ENCODE measurements around the gene BAHCC1.

DNA sequence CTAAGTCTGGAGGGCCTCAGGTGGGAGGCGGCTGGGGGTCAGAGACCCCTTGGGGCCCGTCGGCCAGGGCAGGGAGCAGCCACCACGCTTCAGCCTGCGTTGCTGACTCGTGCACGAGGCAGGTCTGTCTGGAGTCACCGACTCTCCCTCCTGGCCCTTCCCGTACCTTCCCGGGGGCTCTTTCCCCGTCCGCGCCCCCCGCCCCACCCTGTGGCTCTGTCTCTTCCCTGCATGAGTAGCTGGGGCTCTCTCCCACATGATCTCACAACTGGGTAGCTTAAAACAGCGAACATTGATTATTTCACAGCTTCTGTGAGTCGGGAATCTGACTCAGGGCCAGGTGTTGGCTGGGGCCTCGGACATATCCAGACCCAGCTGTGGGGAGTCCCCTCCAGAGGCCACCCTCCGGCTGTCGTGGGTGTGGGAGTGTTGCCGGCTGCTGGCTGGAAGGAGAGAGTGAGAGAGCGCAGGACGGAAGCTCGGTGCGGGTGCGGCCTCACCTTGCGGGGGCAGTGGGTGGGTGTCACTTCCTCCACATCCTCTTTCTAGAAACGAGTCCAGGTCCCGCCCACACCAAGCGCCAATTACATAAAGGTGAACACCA, 17.3 kb downstream of the BAHCC1 start:
- TF ChIP-seq, protein P1, sequence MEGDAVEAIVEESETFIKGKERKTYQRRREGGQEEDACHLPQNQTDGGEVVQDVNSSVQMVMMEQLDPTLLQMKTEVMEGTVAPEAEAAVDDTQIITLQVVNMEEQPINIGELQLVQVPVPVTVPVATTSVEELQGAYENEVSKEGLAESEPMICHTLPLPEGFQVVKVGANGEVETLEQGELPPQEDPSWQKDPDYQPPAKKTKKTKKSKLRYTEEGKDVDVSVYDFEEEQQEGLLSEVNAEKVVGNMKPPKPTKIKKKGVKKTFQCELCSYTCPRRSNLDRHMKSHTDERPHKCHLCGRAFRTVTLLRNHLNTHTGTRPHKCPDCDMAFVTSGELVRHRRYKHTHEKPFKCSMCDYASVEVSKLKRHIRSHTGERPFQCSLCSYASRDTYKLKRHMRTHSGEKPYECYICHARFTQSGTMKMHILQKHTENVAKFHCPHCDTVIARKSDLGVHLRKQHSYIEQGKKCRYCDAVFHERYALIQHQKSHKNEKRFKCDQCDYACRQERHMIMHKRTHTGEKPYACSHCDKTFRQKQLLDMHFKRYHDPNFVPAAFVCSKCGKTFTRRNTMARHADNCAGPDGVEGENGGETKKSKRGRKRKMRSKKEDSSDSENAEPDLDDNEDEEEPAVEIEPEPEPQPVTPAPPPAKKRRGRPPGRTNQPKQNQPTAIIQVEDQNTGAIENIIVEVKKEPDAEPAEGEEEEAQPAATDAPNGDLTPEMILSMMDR (IDR thresholded peaks at IDR 0.05; ENCODE audit: extremely low read depth in 1 of 2, insufficient read depth in 1 of 2, low read depth in 1 of 2, low read length in 2 of 2), result no peak
- no peak for TF ChIP-seq POLR2A (IDR thresholded peaks at IDR 0.05; ENCODE audit: low read depth, low read length)
- no peak for TF ChIP-seq MYC (IDR thresholded peaks at IDR 0.05; ENCODE audit: low read depth, low read length)
- TF ChIP-seq EZH2 (IDR thresholded peaks at IDR 0.05; ENCODE audit: borderline replicate concordance, low read depth, low read length, severe bottlenecking), result no peak
- no peak for TF ChIP-seq FOS (IDR thresholded peaks at IDR 0.05; ENCODE audit: borderline replicate concordance, insufficient read depth, low read length)
- no peak for TF ChIP-seq GATA2 (IDR thresholded peaks at IDR 0.05; ENCODE audit: insufficient read depth, insufficient read length, low read depth, low read length)
- TF ChIP-seq POLR2AphosphoS5 (IDR thresholded peaks at IDR 0.05; ENCODE audit: insufficient read depth, low read depth, low read length), result no peak

Measured in endothelial cell of umbilical vein (primary cell).